Spleen (tissue), 7 donors: ENCODE data around the gene CSNK1G2.

Experiments
- CTCF ChIP-seq, 11 experiments: fragments of 200-600 bp in 7 of 11; fragments of 450-650 bp in 4 of 11; sonication (generic) in 4 of 11; IDR thresholded peaks in 8 of 11; conservative IDR thresholded peaks in 3 of 11; 1 replicate in 7 of 11; 2 replicates in 4 of 11; pipeline versions ENCODE4 v1.4.0 to v1.8.0; 2016 to 2021; ENCODE audit warnings: antibody characterized with exemption in 11 of 11, inconsistent platforms in 4 of 11, mild to moderate bottlenecking in 1 of 11
- POLR2A ChIP-seq, 3 donors: fragments of 450-650 bp; IDR thresholded peaks; one replicate each; pipeline ENCODE4 v1.5.1; 2017; ENCODE audit warnings: antibody characterized with exemption in 3 of 3, mild to moderate bottlenecking in 1 of 3
- POLR2AphosphoS5 ChIP-seq, 3 donors: sonication (generic); formaldehyde crosslinking; IDR thresholded peaks; one replicate each; pipeline ENCODE4 v1.5.1; 2017; ENCODE audit warnings: antibody characterized with exemption in 3 of 3
- donor health status: DM: no; HTN: no; CAD: no; lungs with moderate emphysema.
- donor health status: DM: no; HTN: no; CAD: no.
- donor health status: DM: no; HTN: no; CAD: no.

DNA sequence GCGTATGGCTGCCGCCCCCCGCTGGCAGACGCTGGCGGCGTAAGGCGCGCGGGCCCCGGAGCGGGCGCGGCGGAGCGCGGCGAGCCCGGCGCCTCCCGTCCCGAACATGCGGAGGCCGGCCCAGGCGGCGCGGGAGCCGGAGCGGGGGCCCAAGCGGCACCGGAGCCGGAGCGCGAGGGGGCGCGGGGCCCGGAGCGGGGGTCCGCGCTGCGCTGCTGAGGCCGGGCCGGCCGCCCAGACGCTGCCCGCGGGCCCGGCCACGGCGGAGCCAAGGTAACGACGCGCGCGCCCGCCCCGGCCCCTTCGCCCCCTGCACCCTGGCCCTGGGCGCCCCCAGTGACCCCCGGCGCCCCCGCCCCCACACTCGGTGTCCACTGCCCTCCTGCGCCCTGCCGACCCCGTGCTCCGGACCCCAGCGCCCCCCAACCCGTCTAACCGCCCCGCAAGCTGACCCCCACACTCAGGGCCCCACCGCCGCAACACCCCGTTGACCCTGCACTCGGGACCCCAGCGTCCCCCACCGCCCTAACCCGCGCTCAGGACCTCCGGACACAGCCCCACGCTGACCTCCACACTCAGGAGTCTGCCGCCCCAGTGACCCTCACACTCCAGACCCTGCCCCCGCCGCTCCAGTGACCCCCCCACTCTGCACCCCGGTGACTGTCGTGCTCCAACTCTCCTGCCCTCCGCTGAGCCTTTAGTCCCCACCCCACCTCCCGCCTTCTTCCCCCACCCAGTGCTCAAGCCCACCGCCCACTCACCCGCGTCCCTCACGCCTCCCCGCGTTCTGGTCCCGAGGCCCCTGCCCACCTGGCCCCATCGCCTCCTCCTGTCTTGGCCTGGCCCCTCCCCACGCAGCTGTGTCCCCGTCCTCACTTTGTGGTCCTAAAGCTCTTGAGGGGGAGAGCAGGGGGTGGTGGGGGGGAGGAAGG is at the start of gene CSNK1G2:
- TF ChIP-seq CTCF (IDR thresholded peaks at IDR 0.05 in 8 of 11, conservative IDR thresholded peaks at IDR 0.05 in 3 of 11): peak in 1 of 11 experiments; percentile 9
- TF ChIP-seq POLR2AphosphoS5 (IDR thresholded peaks at IDR 0.05): no peak
- no peak for TF ChIP-seq POLR2A (IDR thresholded peaks at IDR 0.05)
